Liver (tissue), 9 donors: ENCODE results near the gene MAN2A2. TPM values are rescaled to one million over a fixed set of nuclear protein-coding genes. Genes with fewer than 3 reads are reported as not detected.

Source experiments
- DNase-seq: peaks from one replicate; pipeline ENCODE4 v3.0.0-alpha.2; 2017; ENCODE audit warnings: low spot score
- H3K27ac ChIP-seq, 2 donors: one replicate each; pipeline ENCODE4 v1.7.0; 2013; ENCODE audit warnings: inconsistent platforms in 2 of 2, low read length in 2 of 2, control low read depth in 1 of 2, low read depth in 1 of 2, mild to moderate bottlenecking in 1 of 2
- H3K27me3 ChIP-seq, 4 donors: one replicate each; pipeline versions ENCODE4 v1.6.1 to v1.7.0; 2013; ENCODE audit warnings: low read length in 3 of 4, inconsistent platforms in 1 of 4, mild to moderate bottlenecking in 1 of 4, moderate library complexity in 1 of 4; ENCODE audit not compliant: control insufficient read depth in 4 of 4, insufficient read depth in 4 of 4
- H3K36me3 ChIP-seq, 4 donors: one replicate each; pipeline versions ENCODE4 v1.6.1 to v1.7.0; 2013; ENCODE audit warnings: low read length in 3 of 4, mild to moderate bottlenecking in 3 of 4, low read depth in 1 of 4, moderate library complexity in 1 of 4; ENCODE audit not compliant: control insufficient read depth in 4 of 4, insufficient read depth in 3 of 4
- H3K4me1 ChIP-seq, 4 donors: one replicate each; pipeline versions ENCODE4 v1.6.1 to v1.7.0; 2013; ENCODE audit warnings: low read length in 3 of 4, mild to moderate bottlenecking in 3 of 4, moderate library complexity in 1 of 4; ENCODE audit not compliant: control insufficient read depth in 4 of 4, insufficient read depth in 4 of 4
- H3K4me3 ChIP-seq, 3 donors: one replicate each; pipeline versions ENCODE4 v1.6.1 to v1.7.0; 2013; ENCODE audit warnings: low read length in 3 of 3, control low read depth in 1 of 3, low read depth in 1 of 3, mild to moderate bottlenecking in 1 of 3
- H3K9ac ChIP-seq, 2 donors: one replicate each; pipeline ENCODE4 v1.7.0; 2013; ENCODE audit warnings: low read length in 2 of 2, mild to moderate bottlenecking in 2 of 2, moderate library complexity in 2 of 2, control low read depth in 1 of 2, low read depth in 1 of 2
- H3K9me3 ChIP-seq, 4 donors: one replicate each; pipeline versions ENCODE4 v1.6.1 to v1.7.0; 2013; ENCODE audit warnings: low read length in 3 of 4; ENCODE audit not compliant: control insufficient read depth in 4 of 4
- EGR1 ChIP-seq, 2 donors: IDR thresholded peaks; 2 replicates each; pipeline ENCODE4 v1.6.1; 2016 to 2018; ENCODE audit warnings: antibody characterized with exemption in 2 of 2, low read depth in 2 of 2
- FOXA1 ChIP-seq: IDR thresholded peaks from 2 replicates; pipeline ENCODE4 v1.6.1; 2016; ENCODE audit warnings: antibody characterized with exemption
- FOXA2 ChIP-seq: IDR thresholded peaks from 2 replicates; pipeline ENCODE4 v1.6.1; 2016; ENCODE audit warnings: antibody characterized with exemption
- GABPA ChIP-seq, 2 donors: IDR thresholded peaks in 1 of 2; conservative IDR thresholded peaks in 1 of 2; 2 replicates each; pipeline ENCODE4 v1.6.1; 2016; ENCODE audit warnings: antibody characterized with exemption in 2 of 2, mild to moderate bottlenecking in 1 of 2, moderate library complexity in 1 of 2
- HNF4A ChIP-seq, 2 donors: conservative IDR thresholded peaks; 2 replicates each; pipeline ENCODE4 v1.6.1; 2016; ENCODE audit warnings: antibody characterized with exemption in 2 of 2, mild to moderate bottlenecking in 2 of 2
- JUND ChIP-seq, 2 donors: IDR thresholded peaks; 2 replicates each; pipeline ENCODE4 v1.6.1; 2016; ENCODE audit warnings: antibody characterized with exemption in 2 of 2
- RXRA ChIP-seq, 2 donors: IDR thresholded peaks; 2 replicates each; pipeline ENCODE4 v1.6.1; 2017 to 2018; ENCODE audit warnings: antibody characterized with exemption in 2 of 2, mild to moderate bottlenecking in 1 of 2
- SP1 ChIP-seq: IDR thresholded peaks from 2 replicates; pipeline ENCODE4 v1.6.1; 2018; ENCODE audit warnings: antibody characterized with exemption, mild to moderate bottlenecking
- TAF1 ChIP-seq: conservative IDR thresholded peaks from 2 replicates; pipeline ENCODE4 v1.6.1; 2016; ENCODE audit warnings: antibody characterized with exemption, mild to moderate bottlenecking
- WGBS: extraction: QIAGEN DNeasy Blood & Tissue Kit; methylation state at CpG from one replicate; pipeline ENCODE4 v1.1.7; 2013; 5-methylcytosine and 5-hydroxymethylcytosine counted together
- polyA plus RNA-seq, 2 donors: library from polyadenylated mRNA; stranded (reverse) in 1 of 2; unstranded in 1 of 2; fragments of 200-250 nt in 1 of 2; fragments of >200 nt in 1 of 2; fragmentation: Nextera tagmentation in 1 of 2; extraction: Ambion mirVana in 1 of 2; gene quantifications; one replicate each; pipeline versions ENCODE4 v1.2.1 to v1.2.3, GENCODE V29; 2013 to 2015
- total RNA-seq, 2 donors: library from RNA; depleted of rRNA; stranded (reverse); fragments of >200 nt; gene quantifications; one replicate each; pipeline ENCODE4 v1.2.3, GENCODE V29; 2014
- TF ChIP-seq, protein P1 (sequence below): IDR thresholded peaks from 2 replicates; pipeline ENCODE4 v1.6.1; 2016; ENCODE audit warnings: antibody characterized with exemption, mild to moderate bottlenecking
- TF ChIP-seq, protein P2 (sequence below): IDR thresholded peaks from 2 replicates; pipeline ENCODE4 v1.6.1; 2016; ENCODE audit warnings: antibody characterized with exemption
- TF ChIP-seq, protein P3 (sequence below): IDR thresholded peaks from 2 replicates; pipeline ENCODE4 v1.6.1; 2016; ENCODE audit warnings: antibody characterized with exemption
- TF ChIP-seq, protein P4 (sequence below): fragments of 150-350 bp; IDR thresholded peaks from 2 replicates; pipeline ENCODE4 v1.5.1; 2017; ENCODE audit warnings: improper control_type of control experiment, low read depth, low read length; ENCODE audit not compliant: missing input control
- donor health status: healthy.
- donor health status: healthy.
- donor health status: healthy.
- donor health status: healthy.
- donor health status: healthy.

The MAN2A2 gene
- total and polyA plus RNA-seq, 4 donors: 17.3 to 111 (median 50.9) TPM

DNA sequence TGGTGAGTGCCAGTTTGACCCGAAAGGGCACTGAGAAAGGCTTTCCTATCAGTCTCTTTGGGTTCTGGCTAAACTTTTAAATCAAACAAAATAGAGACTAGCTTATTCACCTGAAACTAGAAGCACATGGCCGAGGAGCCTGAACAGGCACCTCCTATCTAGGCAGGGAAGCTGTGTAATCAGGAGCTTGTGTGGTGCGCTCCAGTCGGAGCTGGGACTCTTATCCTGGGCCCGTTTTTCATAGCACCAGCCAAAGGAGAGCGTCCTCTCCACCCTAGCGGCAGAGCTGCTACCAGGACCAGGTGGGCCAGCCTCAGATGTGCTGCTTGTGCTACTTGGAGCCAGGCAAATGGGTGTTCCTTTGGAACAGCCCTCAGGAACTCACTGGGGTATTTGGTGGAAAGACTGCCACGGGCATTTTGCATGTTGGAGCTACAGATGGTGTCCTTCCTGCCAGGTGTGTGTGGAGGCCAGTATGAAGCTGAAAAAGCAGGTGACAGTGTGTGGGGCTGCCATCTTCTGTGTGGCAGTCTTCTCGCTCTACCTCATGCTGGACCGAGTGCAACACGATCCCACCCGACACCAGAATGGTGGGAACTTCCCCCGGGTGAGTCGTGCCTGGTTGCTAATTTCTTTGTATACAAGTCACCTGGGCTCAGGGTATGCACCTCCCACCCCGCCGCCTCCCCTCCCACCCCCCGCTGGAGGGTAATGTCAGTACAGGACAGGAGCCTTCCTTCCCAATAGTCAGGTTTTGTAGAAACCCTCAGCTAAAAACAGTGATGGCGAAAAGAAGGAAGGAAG, 833 bp downstream of the MAN2A2 start (continued):
- TF ChIP-seq, protein P1, sequence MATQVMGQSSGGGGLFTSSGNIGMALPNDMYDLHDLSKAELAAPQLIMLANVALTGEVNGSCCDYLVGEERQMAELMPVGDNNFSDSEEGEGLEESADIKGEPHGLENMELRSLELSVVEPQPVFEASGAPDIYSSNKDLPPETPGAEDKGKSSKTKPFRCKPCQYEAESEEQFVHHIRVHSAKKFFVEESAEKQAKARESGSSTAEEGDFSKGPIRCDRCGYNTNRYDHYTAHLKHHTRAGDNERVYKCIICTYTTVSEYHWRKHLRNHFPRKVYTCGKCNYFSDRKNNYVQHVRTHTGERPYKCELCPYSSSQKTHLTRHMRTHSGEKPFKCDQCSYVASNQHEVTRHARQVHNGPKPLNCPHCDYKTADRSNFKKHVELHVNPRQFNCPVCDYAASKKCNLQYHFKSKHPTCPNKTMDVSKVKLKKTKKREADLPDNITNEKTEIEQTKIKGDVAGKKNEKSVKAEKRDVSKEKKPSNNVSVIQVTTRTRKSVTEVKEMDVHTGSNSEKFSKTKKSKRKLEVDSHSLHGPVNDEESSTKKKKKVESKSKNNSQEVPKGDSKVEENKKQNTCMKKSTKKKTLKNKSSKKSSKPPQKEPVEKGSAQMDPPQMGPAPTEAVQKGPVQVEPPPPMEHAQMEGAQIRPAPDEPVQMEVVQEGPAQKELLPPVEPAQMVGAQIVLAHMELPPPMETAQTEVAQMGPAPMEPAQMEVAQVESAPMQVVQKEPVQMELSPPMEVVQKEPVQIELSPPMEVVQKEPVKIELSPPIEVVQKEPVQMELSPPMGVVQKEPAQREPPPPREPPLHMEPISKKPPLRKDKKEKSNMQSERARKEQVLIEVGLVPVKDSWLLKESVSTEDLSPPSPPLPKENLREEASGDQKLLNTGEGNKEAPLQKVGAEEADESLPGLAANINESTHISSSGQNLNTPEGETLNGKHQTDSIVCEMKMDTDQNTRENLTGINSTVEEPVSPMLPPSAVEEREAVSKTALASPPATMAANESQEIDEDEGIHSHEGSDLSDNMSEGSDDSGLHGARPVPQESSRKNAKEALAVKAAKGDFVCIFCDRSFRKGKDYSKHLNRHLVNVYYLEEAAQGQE: no peak

DNA sequence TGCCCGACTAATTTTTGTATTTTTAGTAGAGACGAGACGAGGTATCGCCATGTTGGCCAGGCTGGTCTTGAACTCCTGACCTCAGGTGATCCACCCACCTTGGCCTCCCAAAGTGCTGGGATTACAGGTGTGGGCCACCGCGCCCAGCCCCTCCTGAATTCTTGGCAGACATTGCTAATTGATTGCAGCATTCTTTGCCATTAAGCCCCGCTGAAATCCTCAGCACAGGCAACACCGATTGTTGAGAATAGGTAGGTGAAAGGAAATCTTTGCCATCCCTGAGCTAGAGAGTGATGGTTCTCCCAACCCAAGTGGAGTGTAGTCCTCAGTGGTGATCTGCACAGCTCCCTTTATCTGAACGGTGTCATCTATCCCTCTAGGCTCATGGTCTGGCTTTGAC, 1.6 kb downstream of the MAN2A2 start:
- TF ChIP-seq, protein P1: no peak
- no peak for TF ChIP-seq TAF1
- no peak for TF ChIP-seq SP1
- no peak for TF ChIP-seq EGR1 (IDR thresholded peaks at IDR 0.05; ENCODE audit: low read depth in 2 of 2)
- TF ChIP-seq RXRA (IDR thresholded peaks at IDR 0.05): no peak
- TF ChIP-seq JUND (IDR thresholded peaks at IDR 0.05): no peak
- TF ChIP-seq FOXA2: no peak
- TF ChIP-seq, protein P2, sequence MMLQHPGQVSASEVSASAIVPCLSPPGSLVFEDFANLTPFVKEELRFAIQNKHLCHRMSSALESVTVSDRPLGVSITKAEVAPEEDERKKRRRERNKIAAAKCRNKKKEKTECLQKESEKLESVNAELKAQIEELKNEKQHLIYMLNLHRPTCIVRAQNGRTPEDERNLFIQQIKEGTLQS: no peak
- TF ChIP-seq, protein P3, sequence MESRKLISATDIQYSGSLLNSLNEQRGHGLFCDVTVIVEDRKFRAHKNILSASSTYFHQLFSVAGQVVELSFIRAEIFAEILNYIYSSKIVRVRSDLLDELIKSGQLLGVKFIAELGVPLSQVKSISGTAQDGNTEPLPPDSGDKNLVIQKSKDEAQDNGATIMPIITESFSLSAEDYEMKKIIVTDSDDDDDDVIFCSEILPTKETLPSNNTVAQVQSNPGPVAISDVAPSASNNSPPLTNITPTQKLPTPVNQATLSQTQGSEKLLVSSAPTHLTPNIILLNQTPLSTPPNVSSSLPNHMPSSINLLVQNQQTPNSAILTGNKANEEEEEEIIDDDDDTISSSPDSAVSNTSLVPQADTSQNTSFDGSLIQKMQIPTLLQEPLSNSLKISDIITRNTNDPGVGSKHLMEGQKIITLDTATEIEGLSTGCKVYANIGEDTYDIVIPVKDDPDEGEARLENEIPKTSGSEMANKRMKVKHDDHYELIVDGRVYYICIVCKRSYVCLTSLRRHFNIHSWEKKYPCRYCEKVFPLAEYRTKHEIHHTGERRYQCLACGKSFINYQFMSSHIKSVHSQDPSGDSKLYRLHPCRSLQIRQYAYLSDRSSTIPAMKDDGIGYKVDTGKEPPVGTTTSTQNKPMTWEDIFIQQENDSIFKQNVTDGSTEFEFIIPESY: no peak
- TF ChIP-seq FOXA1: no peak
- TF ChIP-seq, protein P4, sequence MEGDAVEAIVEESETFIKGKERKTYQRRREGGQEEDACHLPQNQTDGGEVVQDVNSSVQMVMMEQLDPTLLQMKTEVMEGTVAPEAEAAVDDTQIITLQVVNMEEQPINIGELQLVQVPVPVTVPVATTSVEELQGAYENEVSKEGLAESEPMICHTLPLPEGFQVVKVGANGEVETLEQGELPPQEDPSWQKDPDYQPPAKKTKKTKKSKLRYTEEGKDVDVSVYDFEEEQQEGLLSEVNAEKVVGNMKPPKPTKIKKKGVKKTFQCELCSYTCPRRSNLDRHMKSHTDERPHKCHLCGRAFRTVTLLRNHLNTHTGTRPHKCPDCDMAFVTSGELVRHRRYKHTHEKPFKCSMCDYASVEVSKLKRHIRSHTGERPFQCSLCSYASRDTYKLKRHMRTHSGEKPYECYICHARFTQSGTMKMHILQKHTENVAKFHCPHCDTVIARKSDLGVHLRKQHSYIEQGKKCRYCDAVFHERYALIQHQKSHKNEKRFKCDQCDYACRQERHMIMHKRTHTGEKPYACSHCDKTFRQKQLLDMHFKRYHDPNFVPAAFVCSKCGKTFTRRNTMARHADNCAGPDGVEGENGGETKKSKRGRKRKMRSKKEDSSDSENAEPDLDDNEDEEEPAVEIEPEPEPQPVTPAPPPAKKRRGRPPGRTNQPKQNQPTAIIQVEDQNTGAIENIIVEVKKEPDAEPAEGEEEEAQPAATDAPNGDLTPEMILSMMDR: no peak
- no peak for TF ChIP-seq GABPA (IDR thresholded peaks at IDR 0.05 in 1 of 2, conservative IDR thresholded peaks at IDR 0.05 in 1 of 2)
- no peak for TF ChIP-seq HNF4A (conservative IDR thresholded peaks at IDR 0.05)
- WGBS: 96% methylated on average over 9 of the region's 9 CpGs
- H3K4me3 ChIP-seq: no peak overlapping the region
- peaks cover 29 to 42% (median 37%) of the 10 kb centered on the region in 4 donors for H3K36me3 ChIP-seq
- H3K4me1 ChIP-seq: peaks cover 0 to 18% (median 9%) of the 10 kb centered on the region in 4 donors
- no peak overlapping the region for H3K9ac ChIP-seq
- H3K9me3 ChIP-seq: no peaks in the 10 kb centered on the region
- no peak overlapping the region for H3K27ac ChIP-seq
- no peak for DNase-seq
- H3K27me3 ChIP-seq: no peaks in the 10 kb centered on the region
